HG03460 (cell line): ENCODE measurements around the gene ATAD2B.
"Not testable (repeated sequence)": the region's sequence is repeated elsewhere in the genome, so short reads cannot be mapped to it uniquely, and the experiment has no call there.

Experiments used
- ATAC-seq: cut with Tn5 transposase; IDR thresholded peaks from one replicate; pipeline ENCODE4 v1.9.1; 2021; ENCODE audit not compliant: unreplicated experiment

The ATAD2B gene

GRCh38 chr2:23926750-23927571 is at the start of gene ATAD2B:
Gene ATAD2B, minus strand, starts transcription at chr2:23927123. Its CDS starts 353 bp downstream, at chr2:23926770.
- ATAC-seq, result peak; percentile 68

GRCh38 chr2:23967846-23968245 is 40.9 kb upstream of the ATAD2B start:
- no peak for ATAC-seq

GRCh38 chr2:23954325-23955014 is 27.5 kb upstream of the ATAD2B start:
- no peak for ATAC-seq

GRCh38 chr2:23953625-23954024 is 26.7 kb upstream of the ATAD2B start:
- ATAC-seq, result no peak

- not testable (repeated sequence) for ATAC-seq
Observed at GRCh38 chr2:23952558-23952957, 25.6 kb upstream of the ATAD2B start.

- ATAC-seq, result no peak
Observed at GRCh38 chr2:23947350-23947749, 20.4 kb upstream of the ATAD2B start.

GRCh38 chr2:23944976-23945375 is 18.1 kb upstream of the ATAD2B start:
- no peak for ATAC-seq

GRCh38 chr2:23944527-23944926 is 17.6 kb upstream of the ATAD2B start:
- no peak for ATAC-seq

GRCh38 chr2:23943666-23944065 is 16.7 kb upstream of the ATAD2B start:
- ATAC-seq, result no peak

- no peak for ATAC-seq
Observed at GRCh38 chr2:23941644-23942043, 14.7 kb upstream of the ATAD2B start.

GRCh38 chr2:23940718-23941620 is 14.0 kb upstream of the ATAD2B start:
- ATAC-seq, result peak; percentile 53

- ATAC-seq, result peak; percentile 73
Observed at GRCh38 chr2:23939987-23940717, 13.2 kb upstream of the ATAD2B start, which contains the start of gene UBXN2A. Gene UBXN2A, plus strand, starts transcription at chr2:23940463. Its CDS starts 17,852 bp downstream, at chr2:23958315.

- no peak for ATAC-seq
Observed at GRCh38 chr2:23934259-23934658, 7.3 kb upstream of the ATAD2B start.

GRCh38 chr2:23926290-23926749 is 603 bp downstream of the ATAD2B start:
- ATAC-seq, result peak; percentile 33

- peak; percentile 64 for ATAC-seq
Observed at GRCh38 chr2:23925702-23926289, 1.1 kb downstream of the ATAD2B start.

GRCh38 chr2:23924589-23925359 is 2.1 kb downstream of the ATAD2B start:
- ATAC-seq, result no peak

GRCh38 chr2:23918837-23919489 is 8.0 kb downstream of the ATAD2B start:
- no peak for ATAC-seq

GRCh38 chr2:23916727-23917405 is 10.1 kb downstream of the ATAD2B start:
- peak; percentile 58 for ATAC-seq
